Hepatocyte (in vitro differentiated cells): ENCODE measurements around the gene RALGAPB. TPM values are rescaled to one million over a fixed set of nuclear protein-coding genes. Genes with fewer than 3 reads are reported as not detected.

ENCODE experiments used
- DNase-seq: peaks from one replicate; pipeline ENCODE4 v3.0.0-alpha.2; 2016; ENCODE audit warnings: low spot score
- H2AFZ ChIP-seq: fragments of 200-600 bp; sonication (generic); 2 replicates; pipeline ENCODE4 v1.6.0; 2016; ENCODE audit warnings: antibody characterized with exemption, mild to moderate bottlenecking
- H3K27ac ChIP-seq: fragments of 200-600 bp; sonication (generic); 2 replicates; pipeline ENCODE4 v1.5.1; 2016; ENCODE audit warnings: mild to moderate bottlenecking
- H3K27me3 ChIP-seq: fragments of 200-600 bp; sonication (generic); 2 replicates; pipeline ENCODE4 v1.6.1; 2016
- H3K36me3 ChIP-seq: fragments of 200-600 bp; sonication (generic); replicated peaks from 2 replicates; pipeline ENCODE4 v1.5.1; 2016; ENCODE audit warnings: low read depth; ENCODE audit not compliant: insufficient read depth
- H3K4me1 ChIP-seq: fragments of 200-600 bp; sonication (generic); 2 replicates; pipeline ENCODE4 v1.5.1; 2016; ENCODE audit warnings: mild to moderate bottlenecking, moderate library complexity; ENCODE audit not compliant: insufficient read depth
- H3K4me2 ChIP-seq: fragments of 200-600 bp; sonication (generic); 2 replicates; pipeline ENCODE4 v1.6.0; 2016
- H3K4me3 ChIP-seq: fragments of 200-600 bp; sonication (generic); 2 replicates; pipeline ENCODE4 v1.5.1; 2016; ENCODE audit warnings: mild to moderate bottlenecking
- H3K79me2 ChIP-seq: fragments of 200-600 bp; sonication (generic); 2 replicates; pipeline ENCODE4 v1.6.0; 2017; ENCODE audit warnings: mild to moderate bottlenecking
- H3K9me2 ChIP-seq: fragments of 200-600 bp; sonication (generic); replicated peaks from 2 replicates; pipeline ENCODE4 v1.6.0; 2017; ENCODE audit warnings: mild to moderate bottlenecking; ENCODE audit not compliant: insufficient read depth
- H3K9me3 ChIP-seq: fragments of 200-600 bp; sonication (generic); 2 replicates; pipeline ENCODE4 v1.5.1; 2016; ENCODE audit warnings: low read depth, mild to moderate bottlenecking
- H4K20me1 ChIP-seq: fragments of 200-600 bp; sonication (generic); 2 replicates; pipeline ENCODE4 v1.6.0; 2016; ENCODE audit warnings: mild to moderate bottlenecking; ENCODE audit not compliant: insufficient read depth, poor library complexity, severe bottlenecking
- EZH2 ChIP-seq: fragments of 200-600 bp; sonication (generic); IDR thresholded peaks from 2 replicates; pipeline ENCODE4 v1.6.1; 2016; ENCODE audit warnings: antibody characterized with exemption, mild to moderate bottlenecking, borderline replicate concordance
- EZH2phosphoT487 ChIP-seq: fragments of 200-600 bp; sonication (generic); IDR thresholded peaks from one replicate; pipeline ENCODE4 v1.6.1; 2018; ENCODE audit warnings: antibody characterized with exemption, mild to moderate bottlenecking, low read depth, moderate library complexity; ENCODE audit not compliant: unreplicated experiment, severe bottlenecking
- WGBS: methylation state at CpG from one replicate; pipeline ENCODE4 v1.1.6; 2016; ENCODE audit warnings: low lambda C conversion rate; ENCODE audit errors: missing lambda C conversion rate; 5-methylcytosine and 5-hydroxymethylcytosine counted together
- polyA plus RNA-seq: library from polyadenylated mRNA; unstranded; fragments of >200 nt; fragmentation: Nextera tagmentation; extraction: Ambion mirVana; gene quantifications from 2 replicates; pipeline ENCODE4 v1.2.1, GENCODE V29; 2016
- total RNA-seq: library from RNA; depleted of rRNA; stranded (reverse); fragments of >200 nt; gene quantifications from 2 replicates; pipeline ENCODE4 v1.2.3, GENCODE V29; 2014
- TF ChIP-seq, protein P1 (sequence below): fragments of 200-600 bp; sonication (generic); IDR thresholded peaks from 2 replicates; pipeline ENCODE4 v1.5.1; 2016; ENCODE audit warnings: antibody characterized with exemption, mild to moderate bottlenecking; ENCODE audit not compliant: poor library complexity

RALGAPB gene
- total and polyA plus RNA-seq, 2 experiments from 2014 or later = 7.7 to 31.8 TPM

DNA sequence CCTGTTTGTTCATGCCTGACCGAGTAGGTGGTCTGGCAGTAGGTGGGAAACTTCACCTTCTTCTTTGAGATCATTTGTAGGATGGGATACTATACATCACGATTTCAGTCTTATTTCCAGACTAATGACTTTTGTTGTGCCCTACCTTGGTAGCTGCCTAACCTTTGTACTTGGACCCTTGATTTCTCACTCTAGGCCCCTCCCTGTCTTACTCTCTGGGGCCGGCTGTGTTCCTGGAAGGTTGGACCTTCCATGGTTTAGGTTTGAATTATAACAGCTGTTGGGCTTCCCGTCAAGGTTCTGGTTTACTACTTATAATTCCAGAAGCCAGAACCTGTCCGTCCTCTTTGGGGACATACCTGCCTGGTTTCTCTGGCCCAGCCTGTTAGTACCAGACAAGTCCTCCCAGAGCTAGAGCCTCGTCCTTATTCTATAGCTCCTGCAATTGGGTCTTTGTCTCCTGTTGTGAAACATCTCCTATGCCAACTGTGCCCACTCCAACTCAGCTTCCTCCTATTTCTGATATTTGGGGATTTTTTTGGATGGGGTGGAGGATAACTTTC, 93.5 kb downstream of the RALGAPB start:
- TF ChIP-seq EZH2 = no peak
- TF ChIP-seq, protein P1, sequence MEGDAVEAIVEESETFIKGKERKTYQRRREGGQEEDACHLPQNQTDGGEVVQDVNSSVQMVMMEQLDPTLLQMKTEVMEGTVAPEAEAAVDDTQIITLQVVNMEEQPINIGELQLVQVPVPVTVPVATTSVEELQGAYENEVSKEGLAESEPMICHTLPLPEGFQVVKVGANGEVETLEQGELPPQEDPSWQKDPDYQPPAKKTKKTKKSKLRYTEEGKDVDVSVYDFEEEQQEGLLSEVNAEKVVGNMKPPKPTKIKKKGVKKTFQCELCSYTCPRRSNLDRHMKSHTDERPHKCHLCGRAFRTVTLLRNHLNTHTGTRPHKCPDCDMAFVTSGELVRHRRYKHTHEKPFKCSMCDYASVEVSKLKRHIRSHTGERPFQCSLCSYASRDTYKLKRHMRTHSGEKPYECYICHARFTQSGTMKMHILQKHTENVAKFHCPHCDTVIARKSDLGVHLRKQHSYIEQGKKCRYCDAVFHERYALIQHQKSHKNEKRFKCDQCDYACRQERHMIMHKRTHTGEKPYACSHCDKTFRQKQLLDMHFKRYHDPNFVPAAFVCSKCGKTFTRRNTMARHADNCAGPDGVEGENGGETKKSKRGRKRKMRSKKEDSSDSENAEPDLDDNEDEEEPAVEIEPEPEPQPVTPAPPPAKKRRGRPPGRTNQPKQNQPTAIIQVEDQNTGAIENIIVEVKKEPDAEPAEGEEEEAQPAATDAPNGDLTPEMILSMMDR = no peak
- no peak for TF ChIP-seq EZH2phosphoT487
- no peak overlapping the region for H3K27ac ChIP-seq
- H3K36me3 ChIP-seq = no peaks in the 10 kb centered on the region
- H3K4me2 ChIP-seq = no peak overlapping the region
- H4K20me1 ChIP-seq = no peaks in the 10 kb centered on the region
- no peaks in the 10 kb centered on the region for H3K9me2 ChIP-seq
- H2AFZ ChIP-seq = no peak overlapping the region
- H3K79me2 ChIP-seq = no peaks in the 10 kb centered on the region
- no peaks in the 10 kb centered on the region for H3K9me3 ChIP-seq
- no peaks in the 10 kb centered on the region for H3K27me3 ChIP-seq
- no peak overlapping the region for H3K4me3 ChIP-seq
- 82% methylated on average over 6 of the region's 6 CpGs for WGBS
- no peaks in the 10 kb centered on the region for H3K4me1 ChIP-seq
- DNase-seq = no peak

DNA sequence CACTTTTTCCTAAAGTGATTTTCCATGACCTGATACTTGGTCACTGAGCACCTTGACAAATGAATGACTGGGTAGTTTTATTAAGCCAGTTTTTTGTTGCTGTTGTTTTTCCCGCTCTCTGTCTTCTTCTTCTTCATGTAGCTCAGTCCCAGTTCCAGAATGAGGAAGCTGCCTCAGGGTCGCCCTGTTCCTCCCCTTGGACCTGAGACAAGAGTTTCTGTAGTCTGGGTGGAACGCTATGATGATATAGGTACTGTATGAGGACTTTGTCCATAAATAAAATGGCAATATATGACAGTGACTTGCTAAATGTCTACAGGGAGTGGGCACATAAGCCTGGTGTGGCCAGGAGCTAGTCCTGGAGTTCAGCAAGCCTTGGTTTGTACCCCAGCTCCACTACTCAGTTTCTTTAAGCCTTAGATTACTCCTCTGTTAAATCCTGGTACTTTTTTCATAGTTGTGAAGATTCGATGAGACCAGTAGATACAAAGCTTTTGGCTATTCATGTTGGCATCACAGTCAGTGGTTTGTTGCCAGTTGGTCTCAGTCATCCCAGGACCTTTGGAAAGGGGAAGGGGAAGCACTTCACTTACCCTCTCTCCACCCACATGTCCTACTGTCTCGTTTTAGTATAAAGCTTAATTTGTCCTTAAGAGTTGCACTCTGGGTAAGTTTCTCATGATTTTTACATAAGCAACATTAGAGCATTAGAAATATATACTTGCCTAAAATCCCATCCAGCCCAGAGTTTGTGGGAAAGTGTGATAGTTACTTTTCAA, 97.3 kb downstream of the RALGAPB start:
- WGBS = 97% methylated on average over 5 of the region's 5 CpGs

GRCh38 chr20:38573413-38573812, 100.8 kb downstream of the RALGAPB start:
- no peaks in the 10 kb centered on the region for H3K4me1 ChIP-seq
- H3K36me3 ChIP-seq = no peaks in the 10 kb centered on the region
- H3K79me2 ChIP-seq = no peaks in the 10 kb centered on the region
- no peak overlapping the region for H3K4me3 ChIP-seq
- 84% methylated on average over 7 of the region's 7 CpGs for WGBS
- no peak for DNase-seq
- no peak overlapping the region for H3K27ac ChIP-seq
- H4K20me1 ChIP-seq = no peaks in the 10 kb centered on the region
- no peaks in the 10 kb centered on the region for H3K27me3 ChIP-seq
- no peaks in the 10 kb centered on the region for H3K9me2 ChIP-seq
- no peak overlapping the region for H2AFZ ChIP-seq
- H3K4me2 ChIP-seq = no peak overlapping the region
- no peak for TF ChIP-seq EZH2
- H3K9me3 ChIP-seq = no peaks in the 10 kb centered on the region

More for the DNA sequence above, 97.3 kb downstream of the RALGAPB start:
- H3K4me1 ChIP-seq = no peaks in the 10 kb centered on the region
- no peaks in the 10 kb centered on the region for H3K9me2 ChIP-seq
- no peak overlapping the region for H3K27ac ChIP-seq
- H3K27me3 ChIP-seq = no peaks in the 10 kb centered on the region
- H2AFZ ChIP-seq = no peak overlapping the region
- DNase-seq = no peak
- no peak overlapping the region for H3K4me3 ChIP-seq
- no peaks in the 10 kb centered on the region for H3K79me2 ChIP-seq
- H4K20me1 ChIP-seq = no peaks in the 10 kb centered on the region
- no peaks in the 10 kb centered on the region for H3K36me3 ChIP-seq
- no peaks in the 10 kb centered on the region for H3K9me3 ChIP-seq
- no peak overlapping the region for H3K4me2 ChIP-seq
- TF ChIP-seq EZH2phosphoT487 (no peak), EZH2 (no peak)

- no peaks in the 10 kb centered on the region for H3K36me3 ChIP-seq
- TF ChIP-seq EZH2phosphoT487 (no peak), EZH2 (no peak)
- TF ChIP-seq, protein P1 = no peak
- H3K27ac ChIP-seq = no peak overlapping the region
- H3K9me3 ChIP-seq = no peaks in the 10 kb centered on the region
- H3K4me1 ChIP-seq = no peaks in the 10 kb centered on the region
- H3K4me2 ChIP-seq = no peak overlapping the region
- H3K4me3 ChIP-seq = no peak overlapping the region
- no peaks in the 10 kb centered on the region for H3K27me3 ChIP-seq
- H3K9me2 ChIP-seq = no peaks in the 10 kb centered on the region
- WGBS = 75% methylated on average over 7 of the region's 7 CpGs
- H3K79me2 ChIP-seq = no peaks in the 10 kb centered on the region
- no peak overlapping the region for H2AFZ ChIP-seq
- no peak for DNase-seq
- H4K20me1 ChIP-seq = no peaks in the 10 kb centered on the region
Observed at GRCh38 chr20:38579219-38579910, 106.7 kb downstream of the RALGAPB start.
